SJCRH30 (cell line): ENCODE measurements around the gene ADGRB3. TPM values are rescaled to one million over a fixed set of nuclear protein-coding genes. Genes with fewer than 3 reads are reported as not detected.
A peak's percentile ranks its signal among the peaks of the same experiment; 100 is the strongest.
"Not testable (repeated sequence)": the region's sequence is repeated elsewhere in the genome, so short reads cannot be mapped to it uniquely, and the experiment has no call there.

ENCODE experiments used
- DNase-seq, 2 experiments: peaks; one replicate each; pipeline ENCODE4 v3.0.0-alpha.2; 2015 to 2020
- H3K27ac ChIP-seq: fragments of 250-450 bp; sonication (Bioruptor Pico); 2 replicates; pipeline ENCODE4 v1.5.1; 2020; ENCODE audit warnings: mild to moderate bottlenecking, moderate library complexity
- H3K27me3 ChIP-seq: fragments of 250-450 bp; sonication (Bioruptor Pico); 2 replicates; pipeline ENCODE4 v1.5.1; 2020; ENCODE audit warnings: mild to moderate bottlenecking, moderate library complexity
- H3K36me3 ChIP-seq: fragments of 250-450 bp; sonication (Bioruptor Pico); 2 replicates; pipeline ENCODE4 v1.5.1; 2020; ENCODE audit warnings: mild to moderate bottlenecking, moderate library complexity
- H3K4me1 ChIP-seq: fragments of 250-450 bp; sonication (Bioruptor Pico); 2 replicates; pipeline ENCODE4 v1.5.1; 2020; ENCODE audit warnings: mild to moderate bottlenecking, moderate library complexity
- H3K4me3 ChIP-seq: fragments of 250-450 bp; sonication (Bioruptor Pico); 2 replicates; pipeline ENCODE4 v1.5.1; 2020; ENCODE audit warnings: mild to moderate bottlenecking, moderate library complexity
- H3K9me3 ChIP-seq: fragments of 250-450 bp; sonication (Bioruptor Pico); replicated peaks from 2 replicates; pipeline ENCODE4 v1.5.1; 2020; ENCODE audit warnings: mild to moderate bottlenecking, moderate library complexity
- total RNA-seq: library from RNA; depleted of rRNA; stranded (reverse); fragments of >200 nt; shearing (Covaris generic); gene quantifications from 2 replicates; pipeline ENCODE4 v1.2.3, GENCODE V29; 2014

ADGRB3 gene
- total RNA-seq, 1 experiment from 2014 or later, result 8.7 TPM

- no peaks in the 10 kb centered on the region for H3K27me3 ChIP-seq
- H3K27ac ChIP-seq, result no peak overlapping the region
- no peak overlapping the region for H3K4me3 ChIP-seq
- no peak for DNase-seq
- no peaks in the 10 kb centered on the region for H3K4me1 ChIP-seq
- no peaks in the 10 kb centered on the region for H3K36me3 ChIP-seq
- H3K9me3 ChIP-seq, result no peaks in the 10 kb centered on the region; the same call in 1 of the 2 replicates
Measured at GRCh38 chr6:68756454-68757375, 121.6 kb downstream of the ADGRB3 start.

- Histone ChIP-seq H3K4me1 (no peaks in the 10 kb centered on the region), H3K4me3 (no peak overlapping the region), H3K36me3 (no peaks in the 10 kb centered on the region), H3K27ac (no peak overlapping the region), H3K27me3 (no peaks in the 10 kb centered on the region), H3K9me3 (no peaks in the 10 kb centered on the region; the same call in 1 of the 2 replicates)
- no peak for DNase-seq
Measured at GRCh38 chr6:68757821-68758220, 122.7 kb downstream of the ADGRB3 start.

GRCh38 chr6:68758559-68758958 is 123.5 kb downstream of the ADGRB3 start:
- Histone ChIP-seq H3K27me3 (no peaks in the 10 kb centered on the region), H3K27ac (no peak overlapping the region), H3K4me3 (no peak overlapping the region)

GRCh38 chr6:68760485-68760884 is 125.4 kb downstream of the ADGRB3 start:
- Histone ChIP-seq H3K9me3 (no peaks in the 10 kb centered on the region; the same call in 1 of the 2 replicates), H3K27me3 (no peaks in the 10 kb centered on the region), H3K4me1 (no peaks in the 10 kb centered on the region), H3K4me3 (no peak overlapping the region), H3K36me3 (no peaks in the 10 kb centered on the region), H3K27ac (no peak overlapping the region)
- DNase-seq, result no peak

More at GRCh38 chr6:68758559-68758958, 123.5 kb downstream of the ADGRB3 start:
- H3K36me3 ChIP-seq, result no peaks in the 10 kb centered on the region
- no peaks in the 10 kb centered on the region for H3K4me1 ChIP-seq
- no peaks in the 10 kb centered on the region; the same call in 1 of the 2 replicates for H3K9me3 ChIP-seq
- no peak for DNase-seq

GRCh38 chr6:68760941-68761676 is 126.0 kb downstream of the ADGRB3 start:
- no peak for DNase-seq
- H3K36me3 ChIP-seq, result no peaks in the 10 kb centered on the region
- no peak overlapping the region for H3K27ac ChIP-seq
- H3K4me1 ChIP-seq, result no peaks in the 10 kb centered on the region
- H3K27me3 ChIP-seq, result no peaks in the 10 kb centered on the region
- no peak overlapping the region for H3K4me3 ChIP-seq
- no peaks in the 10 kb centered on the region; the same call in 1 of the 2 replicates for H3K9me3 ChIP-seq

- DNase-seq, result no peak
- Histone ChIP-seq H3K27ac (no peak overlapping the region), H3K27me3 (no peaks in the 10 kb centered on the region), H3K36me3 (no peaks in the 10 kb centered on the region), H3K4me1 (no peaks in the 10 kb centered on the region), H3K4me3 (no peak overlapping the region), H3K9me3 (no peaks in the 10 kb centered on the region; the same call in 1 of the 2 replicates)
Measured at GRCh38 chr6:68761985-68762384, 126.9 kb downstream of the ADGRB3 start.

GRCh38 chr6:68771426-68771825 is 136.3 kb downstream of the ADGRB3 start:
- peaks cover 3% of the 10 kb centered on the region; the same call in 1 of the 2 replicates for H3K4me1 ChIP-seq
- H3K4me3 ChIP-seq, result no peak overlapping the region
- peaks cover 3% of the 10 kb centered on the region; the same call in 1 of the 2 replicates for H3K36me3 ChIP-seq
- H3K27ac ChIP-seq, result no peak overlapping the region
- DNase-seq, result no peak
- H3K27me3 ChIP-seq, result no peaks in the 10 kb centered on the region
- H3K9me3 ChIP-seq, result no peaks in the 10 kb centered on the region; the same call in 1 of the 2 replicates

GRCh38 chr6:68774843-68775242 is 139.8 kb downstream of the ADGRB3 start:
- no peaks in the 10 kb centered on the region for H3K27me3 ChIP-seq
- H3K9me3 ChIP-seq, result no peaks in the 10 kb centered on the region
- H3K27ac ChIP-seq, result no peak overlapping the region
- H3K4me1 ChIP-seq, result peaks cover 22% of the 10 kb centered on the region
- H3K36me3 ChIP-seq, result peaks cover 3% of the 10 kb centered on the region; the same call in 1 of the 2 replicates
- no peak for DNase-seq
- no peak overlapping the region for H3K4me3 ChIP-seq

GRCh38 chr6:68776354-68776753 is 141.3 kb downstream of the ADGRB3 start:
- DNase-seq, result no peak
- H3K4me3 ChIP-seq, result no peak overlapping the region
- peaks cover 30% of the 10 kb centered on the region for H3K4me1 ChIP-seq
- no peaks in the 10 kb centered on the region for H3K9me3 ChIP-seq
- H3K27ac ChIP-seq, result no peak overlapping the region
- no peaks in the 10 kb centered on the region for H3K27me3 ChIP-seq
- H3K36me3 ChIP-seq, result peaks cover 3% of the 10 kb centered on the region; the same call in 1 of the 2 replicates

- no peak overlapping the region for H3K4me3 ChIP-seq
- DNase-seq, result peak; percentile 40 to 64
- H3K9me3 ChIP-seq, result peaks cover 3% of the 10 kb centered on the region; the same call in 1 of the 2 replicates
- no peaks in the 10 kb centered on the region for H3K27me3 ChIP-seq
- peaks cover 3% of the 10 kb centered on the region; the same call in 1 of the 2 replicates for H3K36me3 ChIP-seq
- H3K27ac ChIP-seq, result no peak overlapping the region
- H3K4me1 ChIP-seq, result peaks cover 35% of the 10 kb centered on the region
Measured at GRCh38 chr6:68777956-68778355, 142.9 kb downstream of the ADGRB3 start.

GRCh38 chr6:68778356-68779020 is 143.4 kb downstream of the ADGRB3 start:
- Histone ChIP-seq H3K9me3 (peaks cover 3% of the 10 kb centered on the region; the same call in 1 of the 2 replicates), H3K36me3 (0 out of 2 replicates have a peak, but pooled peaks cover under 1% of the 10 kb centered on the region), H3K4me3 (peak overlapping the region; percentile 44), H3K4me1 (peaks cover 35% of the 10 kb centered on the region), H3K27ac (peak overlapping the region; percentile 87), H3K27me3 (no peaks in the 10 kb centered on the region)
- peak; percentile 73 to 93 for DNase-seq

- Histone ChIP-seq H3K27ac (peak overlapping the region; percentile 87), H3K4me3 (peak overlapping the region; percentile 44), H3K9me3 (peaks cover 3% of the 10 kb centered on the region; the same call in 1 of the 2 replicates), H3K36me3 (no peaks in the 10 kb centered on the region), H3K27me3 (no peaks in the 10 kb centered on the region), H3K4me1 (peaks cover 34% of the 10 kb centered on the region)
- peak; percentile 13 to 55 for DNase-seq
Measured at GRCh38 chr6:68779366-68779765, 144.3 kb downstream of the ADGRB3 start.

- not testable (repeated sequence) for DNase-seq, H3K4me1 ChIP-seq, H3K36me3 ChIP-seq, H3K27me3 ChIP-seq, H3K27ac ChIP-seq, H3K9me3 ChIP-seq, H3K4me3 ChIP-seq
Measured at GRCh38 chr6:68790128-68790527, 155.0 kb downstream of the ADGRB3 start.

GRCh38 chr6:68814976-68815375 is 179.9 kb downstream of the ADGRB3 start:
- not testable (repeated sequence) for H3K36me3 ChIP-seq, DNase-seq, H3K9me3 ChIP-seq, H3K4me1 ChIP-seq, H3K27ac ChIP-seq, H3K4me3 ChIP-seq, H3K27me3 ChIP-seq
